Kidney epithelial cell (primary cell): ENCODE results near the gene PTHLH. TPM values are rescaled to one million over a fixed set of nuclear protein-coding genes. Genes with fewer than 3 reads are reported as not detected.

Source experiments
- DNase-seq: peaks from one replicate; pipeline ENCODE4 v3.0.0-alpha.2; 2010; ENCODE audit warnings: low read depth
- H3K27me3 ChIP-seq: 2 replicates; pipeline ENCODE4 v1.6.0; 2011; ENCODE audit warnings: low read length; ENCODE audit not compliant: control insufficient read depth, insufficient read depth
- H3K36me3 ChIP-seq: 2 replicates; pipeline ENCODE4 v1.5.1; 2011; ENCODE audit warnings: low read length; ENCODE audit not compliant: control insufficient read depth, insufficient read depth
- H3K4me3 ChIP-seq: 2 replicates; pipeline ENCODE4 v1.5.1; 2011; ENCODE audit warnings: low read depth, mild to moderate bottlenecking, control low read depth, low read length
- CTCF ChIP-seq: IDR thresholded peaks from 2 replicates; pipeline ENCODE4 v1.5.1; 2011; ENCODE audit warnings: mild to moderate bottlenecking, moderate library complexity, low read length, control low read depth, inconsistent platforms; ENCODE audit not compliant: insufficient read depth, poor library complexity, severe bottlenecking
- total RNA-seq: library from RNA; depleted of rRNA; stranded (reverse); fragments of >200 nt; gene quantifications from 2 replicates; pipeline ENCODE4 v1.2.3, GENCODE V29; 2015

Gene PTHLH
- total RNA-seq, 1 donor from 2014 or later: 2.7 TPM

GRCh38 chr12:27996761-27997160 is 24.2 kb upstream of the PTHLH start:
- no peaks in the 10 kb centered on the region for H3K27me3 ChIP-seq
- TF ChIP-seq CTCF: no peak
- no peak for DNase-seq
- H3K36me3 ChIP-seq: no peaks in the 10 kb centered on the region
- no peak overlapping the region for H3K4me3 ChIP-seq

GRCh38 chr12:27995406-27995805 is 22.9 kb upstream of the PTHLH start:
- Histone ChIP-seq H3K36me3 (no peaks in the 10 kb centered on the region), H3K27me3 (no peaks in the 10 kb centered on the region), H3K4me3 (no peak overlapping the region)
- DNase-seq: no peak
- TF ChIP-seq CTCF: no peak

GRCh38 chr12:27988594-27989233 is 16.2 kb upstream of the PTHLH start:
- H3K27me3 ChIP-seq: no peaks in the 10 kb centered on the region
- no peaks in the 10 kb centered on the region for H3K36me3 ChIP-seq
- H3K4me3 ChIP-seq: no peak overlapping the region
- no peak for TF ChIP-seq CTCF
- no peak for DNase-seq

- Histone ChIP-seq H3K4me3 (no peak overlapping the region), H3K27me3 (no peaks in the 10 kb centered on the region), H3K36me3 (no peaks in the 10 kb centered on the region)
- DNase-seq: no peak
- TF ChIP-seq CTCF: no peak
These were observed 14.8 kb upstream of the PTHLH start for GRCh38 chr12:27987331-27987730.

- Histone ChIP-seq H3K4me3 (no peak overlapping the region), H3K27me3 (no peaks in the 10 kb centered on the region), H3K36me3 (no peaks in the 10 kb centered on the region)
- TF ChIP-seq CTCF: no peak
- no peak for DNase-seq
These were observed 11.7 kb upstream of the PTHLH start for GRCh38 chr12:27984275-27984674.

GRCh38 chr12:27982951-27983350 is 10.4 kb upstream of the PTHLH start:
- Histone ChIP-seq H3K4me3 (no peak overlapping the region), H3K27me3 (no peaks in the 10 kb centered on the region), H3K36me3 (no peaks in the 10 kb centered on the region)
- TF ChIP-seq CTCF: no peak
- no peak for DNase-seq
